Endometrial microvascular endothelial cells (primary cell): ENCODE data around the gene CXCR6. TPM values are rescaled to one million over a fixed set of nuclear protein-coding genes. Genes with fewer than 3 reads are reported as not detected.

Experiments
- in situ Hi-C: cut with HindIII; loops from 2 replicates; pipeline ENCODE4 v1.10.0; 2017; ENCODE audit warnings: low sequenced_read_pairs, low pct_unique_long_range_greater_than_20kb; ENCODE audit errors: inconsistent ontology term
- total RNA-seq: library from RNA; depleted of rRNA; stranded (reverse); fragments of >200 nt; gene quantifications from one replicate; pipeline ENCODE4 v1.2.3, GENCODE V29; 2015; ENCODE audit errors: inconsistent ontology term

CXCR6 gene
- total RNA-seq, 1 donor from 2014 or later, result not detected

DNA sequence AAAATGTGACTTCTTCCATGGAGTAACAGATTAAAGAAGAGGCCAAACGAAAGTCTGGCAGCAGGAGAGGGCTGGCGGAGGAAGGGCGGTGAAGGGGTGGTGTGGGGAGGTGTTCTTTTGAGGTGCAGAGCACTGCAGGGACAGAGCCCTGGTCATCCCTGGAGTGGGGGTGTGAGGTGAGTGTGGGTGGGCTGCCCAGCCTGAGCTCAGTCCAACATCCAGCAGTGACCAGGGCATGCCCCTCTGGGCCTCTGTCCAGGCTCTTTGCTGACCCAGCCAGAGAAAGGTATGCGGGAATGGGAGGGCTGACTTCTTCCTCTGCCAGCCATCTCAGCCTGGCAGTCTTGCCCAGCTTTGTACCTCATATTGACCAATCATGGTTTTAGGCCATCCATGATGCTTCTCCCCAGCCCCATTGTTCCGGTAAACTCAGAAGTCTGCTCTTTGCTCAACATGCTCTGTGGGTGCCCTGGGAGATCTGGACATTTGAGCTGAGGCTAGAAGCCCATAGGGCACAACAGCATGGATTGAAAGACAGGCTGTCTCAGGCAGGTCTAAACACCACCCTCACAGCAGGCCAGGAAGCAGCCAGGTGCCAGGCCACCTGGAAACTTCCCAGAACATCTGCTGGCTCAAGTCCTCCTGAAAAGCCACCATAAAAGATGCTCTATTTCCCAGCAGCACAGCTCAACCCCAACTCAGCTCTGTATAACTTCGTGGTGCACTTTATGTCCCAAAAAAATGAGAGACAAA is 25.9 kb upstream of the CXCR6 start:
- in situ Hi-C loops, result no loop called here

GRCh38 chr3:45921158-45922038 is 21.9 kb upstream of the CXCR6 start:
- in situ Hi-C loops, result no loop called here

- in situ Hi-C loops, result no loop called here
Observed at GRCh38 chr3:45922039-45922326, 21.3 kb upstream of the CXCR6 start.

DNA sequence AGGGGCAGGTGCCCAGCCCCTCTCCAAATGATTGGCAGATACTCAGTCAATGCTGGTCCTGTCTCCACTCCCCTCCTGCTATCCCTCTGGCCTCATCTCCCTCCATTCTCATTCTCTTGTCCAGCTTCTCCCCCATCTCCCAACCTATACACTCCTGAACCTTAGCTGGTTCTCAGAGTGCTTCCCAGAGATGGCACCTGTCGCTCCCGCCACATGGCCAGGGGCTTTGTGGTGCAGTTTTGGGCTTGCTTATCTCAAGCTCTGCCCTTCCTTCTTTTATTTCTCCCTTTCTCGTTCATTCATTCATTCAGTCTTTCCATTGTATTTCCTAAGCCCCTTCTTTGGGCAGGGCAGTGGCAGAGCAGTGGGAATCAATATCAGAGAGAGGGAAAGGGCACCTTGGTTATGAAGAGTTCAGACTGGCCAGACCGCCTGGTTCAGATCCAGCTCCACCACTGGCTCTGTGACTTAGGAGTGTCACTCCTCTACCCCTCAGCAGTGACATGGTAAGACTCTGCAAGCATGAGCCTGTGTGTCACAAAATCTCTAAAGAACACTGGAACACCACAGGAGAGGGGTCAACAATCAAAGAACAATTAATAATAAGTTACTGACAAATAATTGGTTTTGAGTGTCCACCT is 20.2 kb upstream of the CXCR6 start:
- in situ Hi-C loops, result no loop called here

- in situ Hi-C loops, result no loop called here
Observed at GRCh38 chr3:45923755-45924154, 19.5 kb upstream of the CXCR6 start.

DNA sequence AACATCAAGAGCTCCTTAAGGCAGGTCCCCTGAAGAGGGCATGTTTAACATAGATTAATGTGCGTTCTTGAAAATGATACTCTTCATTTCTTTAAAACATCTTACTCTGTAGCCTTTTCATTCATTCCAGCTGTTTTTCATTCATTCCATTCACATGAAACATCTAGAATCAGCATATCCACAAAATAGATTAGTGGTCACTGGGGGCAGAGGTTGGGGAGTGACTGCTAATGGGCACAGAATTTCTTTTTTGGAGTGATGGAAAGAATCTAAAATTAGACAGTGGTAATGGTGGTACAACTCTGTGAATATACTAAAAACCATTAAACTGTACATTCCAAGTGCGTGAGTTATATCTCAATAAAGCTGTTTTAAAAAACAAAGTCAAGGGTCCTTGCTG is 15.4 kb upstream of the CXCR6 start:
- in situ Hi-C loops, result no loop called here

DNA sequence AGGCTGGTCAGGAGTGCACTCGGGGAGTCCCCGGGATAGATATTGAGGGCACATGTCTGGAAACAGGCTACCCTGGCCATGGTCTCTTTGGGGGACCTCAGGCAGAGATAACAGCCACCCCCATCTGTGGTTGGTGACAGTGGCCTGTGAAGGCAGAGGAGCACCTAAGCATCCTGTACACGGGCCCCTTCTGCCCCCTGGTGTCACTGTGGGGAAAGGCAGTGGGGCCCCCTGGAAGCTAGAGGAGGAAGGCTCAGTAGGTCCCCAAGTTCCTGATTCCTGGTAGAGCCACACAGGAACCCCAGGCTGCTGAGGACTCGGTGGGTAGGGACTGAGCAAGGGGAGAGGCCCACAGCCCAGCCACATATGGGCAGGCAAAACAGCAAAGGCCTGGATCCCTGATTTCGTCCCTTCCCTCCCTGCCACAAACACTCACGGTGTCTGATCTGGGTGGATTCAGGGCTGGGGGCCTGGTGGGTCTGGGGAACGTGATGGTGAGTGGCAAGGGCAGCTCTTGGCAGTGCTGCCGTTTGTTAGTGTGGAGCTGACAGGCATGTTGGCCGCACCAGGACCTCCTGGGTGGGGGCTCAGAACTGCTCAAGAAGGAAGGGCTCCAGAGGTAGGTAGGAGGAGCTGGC is 14.1 kb upstream of the CXCR6 start:
- in situ Hi-C loops, result no loop called here

GRCh38 chr3:45931496-45931895 is 11.8 kb upstream of the CXCR6 start:
- in situ Hi-C loops, result no loop called here

GRCh38 chr3:45932112-45932511 is 11.2 kb upstream of the CXCR6 start:
- in situ Hi-C loops, result no loop called here

- in situ Hi-C loops, result no loop called here
Observed at GRCh38 chr3:45933591-45933990, 9.7 kb upstream of the CXCR6 start.

GRCh38 chr3:45936261-45936660 is 7.0 kb upstream of the CXCR6 start:
- in situ Hi-C loops, result no loop called here

DNA sequence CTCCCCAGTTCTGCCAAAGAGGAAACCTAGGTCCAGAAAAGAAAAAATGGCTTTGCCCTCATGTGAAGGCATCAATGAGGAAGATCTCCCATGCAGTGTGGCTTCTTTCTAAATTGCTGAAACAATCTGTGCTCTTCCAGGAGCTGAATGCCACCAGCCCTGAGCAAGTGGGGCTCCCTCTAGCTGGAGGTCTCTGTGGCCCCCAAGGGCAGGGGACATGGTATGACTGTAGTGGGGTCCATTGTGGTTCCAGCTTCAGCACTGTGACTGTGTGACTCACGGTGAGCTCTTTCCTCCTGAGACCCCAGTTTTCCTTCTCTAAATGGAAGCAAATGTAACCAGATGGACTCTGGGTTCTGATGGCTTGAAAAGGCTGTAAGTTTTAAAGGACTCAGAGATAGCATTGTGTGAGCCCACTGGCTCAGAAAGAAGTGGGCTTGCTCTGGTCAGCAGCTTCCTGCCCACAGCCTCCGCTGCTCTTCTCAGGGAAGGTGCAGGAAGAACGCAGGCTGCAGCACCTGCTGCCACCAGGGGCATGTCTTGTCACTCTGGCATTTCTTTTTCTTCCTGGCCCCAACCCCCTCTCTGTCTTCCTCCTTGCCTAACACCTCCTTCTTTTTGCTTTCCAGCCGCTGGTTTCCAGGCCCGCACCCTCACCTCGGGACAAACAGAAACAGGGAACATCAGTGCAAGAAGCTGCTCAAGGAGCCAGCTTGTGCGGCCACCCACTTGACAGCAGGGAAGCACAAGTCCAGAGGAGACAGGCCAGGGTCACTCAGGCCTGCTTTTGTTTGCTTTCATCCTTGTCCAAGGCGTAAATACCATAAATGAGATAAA is 5.8 kb upstream of the CXCR6 start:
- in situ Hi-C loops, result no loop called here

DNA sequence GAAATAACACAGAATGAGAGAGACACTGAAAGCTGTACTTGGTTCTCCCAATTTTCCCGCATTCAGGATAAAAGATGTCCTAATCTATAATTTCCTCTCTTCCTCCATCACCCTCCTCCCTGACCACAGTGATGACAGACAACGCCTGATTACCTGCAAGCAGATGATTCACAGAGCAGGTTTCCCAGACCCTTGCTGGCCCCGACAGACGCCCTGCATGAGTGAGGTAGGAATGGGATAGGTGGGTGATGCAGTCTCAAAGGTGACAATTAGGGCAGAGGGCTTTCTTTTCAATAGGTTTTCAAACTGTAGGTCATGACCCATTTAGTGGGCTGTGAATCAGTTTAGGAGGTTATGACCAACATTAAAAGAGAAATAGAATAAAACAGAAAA is 5.2 kb upstream of the CXCR6 start:
- in situ Hi-C loops, result no loop called here

DNA sequence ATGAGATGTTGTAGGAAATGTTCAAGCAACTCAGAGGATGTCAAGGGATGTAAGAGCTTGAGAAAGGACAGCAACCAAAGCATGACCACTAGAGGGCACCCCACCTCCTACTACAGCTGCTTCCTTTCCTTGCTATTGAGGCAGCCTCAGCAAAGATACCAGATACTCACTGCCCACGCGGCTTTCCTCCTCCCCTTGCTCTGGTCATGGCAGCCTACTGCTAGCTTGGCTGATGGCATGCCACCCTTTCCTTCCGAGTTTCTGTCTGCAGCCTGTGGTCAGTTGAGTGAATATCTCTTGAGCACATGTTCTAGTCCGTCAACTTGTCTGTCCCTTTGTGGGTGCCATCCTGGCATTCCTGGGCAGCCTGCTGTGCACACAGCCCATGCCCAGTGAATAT is 4.4 kb upstream of the CXCR6 start:
- in situ Hi-C loops, result no loop called here

DNA sequence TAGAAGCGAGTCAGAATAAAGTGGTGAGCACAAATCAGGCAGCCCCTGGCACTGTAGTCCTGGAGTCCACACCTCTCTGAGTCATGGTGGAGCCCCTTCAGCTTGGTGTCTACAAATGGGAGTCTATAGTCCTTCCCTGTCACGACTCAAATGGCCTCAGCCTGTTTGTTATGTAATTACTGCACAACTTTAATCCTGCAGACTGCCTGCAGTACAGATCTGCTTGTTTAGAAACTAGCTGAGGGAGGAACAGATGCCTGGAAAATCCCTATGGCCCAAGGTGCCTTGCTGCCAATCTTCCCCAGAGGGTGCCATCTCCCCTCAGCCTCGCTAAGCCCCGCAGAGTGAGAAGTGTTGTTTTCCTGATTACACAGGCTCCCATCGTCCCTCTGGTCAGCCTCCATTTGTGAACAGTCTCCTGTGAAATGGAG is 3.9 kb upstream of the CXCR6 start:
- in situ Hi-C loops, result no loop called here

GRCh38 chr3:45940004-45940780 is 3.1 kb upstream of the CXCR6 start:
- in situ Hi-C loops, result no loop called here

GRCh38 chr3:45940781-45941365 is 2.4 kb upstream of the CXCR6 start:
- in situ Hi-C loops, result no loop called here
